Measurements from ENCODE around the gene VILL.
A peak's percentile ranks its signal among the peaks of the same experiment; 100 is the strongest.
"Not testable (repeated sequence)": the region's sequence is repeated elsewhere in the genome, so short reads cannot be mapped to it uniquely, and the experiment has no call there.

The VILL gene

DNA sequence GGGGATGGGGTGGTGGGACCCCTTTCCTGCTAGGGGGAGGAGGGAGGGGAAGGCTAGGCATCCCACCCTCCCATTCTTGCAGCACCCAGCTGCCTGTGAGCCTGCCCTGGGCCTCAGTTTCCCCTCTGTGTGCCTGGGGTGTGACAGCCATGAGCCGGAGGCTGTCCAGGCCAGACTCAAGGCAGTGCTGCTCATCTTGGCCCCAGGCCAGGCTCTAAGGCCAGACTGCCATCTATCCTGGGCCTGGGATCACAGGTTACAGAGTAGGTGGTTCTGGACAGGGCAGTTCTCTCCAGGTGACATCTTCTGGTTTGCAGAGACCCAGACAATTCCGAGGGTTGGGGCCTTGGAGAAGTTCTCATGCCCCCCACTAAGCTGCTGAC is 3.3 kb upstream of the VILL start:
- DNase-seq: peak; percentile 30

GRCh38 chr3:37987751-37988179 is 2.8 kb upstream of the VILL start:
- peak; percentile 12 for DNase-seq

DNA sequence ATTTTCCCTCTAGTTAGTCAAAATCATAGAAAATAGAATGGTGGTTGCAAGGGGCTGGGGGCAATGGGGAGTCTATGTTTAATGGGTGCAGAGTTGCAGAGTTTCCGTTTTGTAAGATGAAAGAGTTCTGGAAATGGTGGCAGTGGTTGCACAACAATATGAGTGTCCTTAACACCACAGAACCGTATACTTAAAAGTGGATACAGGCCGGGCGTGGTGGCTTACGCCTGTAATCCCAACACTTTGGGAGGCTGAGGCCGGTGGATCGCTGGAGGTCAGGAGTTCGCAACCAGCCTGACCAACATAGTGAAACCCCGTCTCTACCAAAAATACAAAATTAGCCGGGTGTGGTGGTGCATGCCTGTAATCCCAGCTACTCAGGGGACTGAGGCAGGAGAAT is 2.2 kb upstream of the VILL start:
- DNase-seq: not testable (repeated sequence)

GRCh38 chr3:37988931-37989525 is 1.6 kb upstream of the VILL start:
- peak; percentile 6 for DNase-seq

- DNase-seq: no peak
Measured at GRCh38 chr3:37989821-37990480, 635 bp upstream of the VILL start.

DNA sequence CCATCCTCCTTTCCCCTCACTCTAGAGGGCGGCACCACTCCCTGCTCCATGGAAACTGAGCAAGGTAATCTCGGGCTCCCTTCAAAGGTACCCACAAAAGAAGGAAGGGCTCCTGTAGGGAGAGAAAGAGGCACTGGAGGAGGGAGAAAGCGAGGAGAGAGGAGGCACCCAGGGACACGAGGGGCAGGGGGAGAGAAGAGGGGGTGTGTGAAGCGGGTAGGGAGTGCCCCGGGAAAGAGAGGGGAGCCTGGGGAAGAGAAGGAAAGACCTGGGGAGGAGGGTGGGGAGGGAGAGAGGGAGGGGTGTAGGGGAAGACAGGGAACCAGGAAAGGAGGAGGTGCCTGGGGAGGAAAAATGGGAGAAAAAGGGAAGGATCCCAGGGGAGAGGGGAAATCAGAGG is 523 bp downstream of the VILL start:
- peak; percentile 6 for DNase-seq

- peak; percentile 20 for DNase-seq
Measured at GRCh38 chr3:37991823-37992222, 1.2 kb downstream of the VILL start.

GRCh38 chr3:37992271-37993066 is 1.9 kb downstream of the VILL start:
- peak; percentile 10 for DNase-seq

DNA sequence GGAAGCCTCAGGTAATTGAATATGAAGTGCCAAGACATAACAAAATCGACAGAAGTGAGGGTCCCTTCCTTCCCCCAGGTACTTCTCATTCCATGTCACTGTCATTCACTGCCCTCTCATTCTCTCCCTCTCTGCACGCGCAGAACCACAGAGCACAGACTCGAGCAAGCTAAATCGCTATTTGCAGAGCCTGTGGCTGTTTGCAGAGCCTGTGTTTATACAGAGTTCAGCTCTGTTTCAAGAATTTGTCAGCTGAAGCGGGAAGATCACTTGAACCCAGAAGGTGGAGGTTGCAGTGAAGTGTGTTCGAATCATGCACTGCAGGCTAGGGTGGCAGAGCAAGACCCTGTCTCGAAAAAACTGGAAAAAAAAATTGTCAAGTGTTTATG is 2.5 kb downstream of the VILL start:
- peak; percentile 16 for DNase-seq

GRCh38 chr3:37993460-37993819 is 2.9 kb downstream of the VILL start:
- DNase-seq: no peak

GRCh38 chr3:37993820-37994638 is 3.4 kb downstream of the VILL start:
- peak; percentile 87 for DNase-seq

- DNase-seq: no peak
Measured at GRCh38 chr3:37994639-37994972, 4.0 kb downstream of the VILL start.

GRCh38 chr3:37995652-37996641 is 5.4 kb downstream of the VILL start:
- DNase-seq: peak; percentile 17

DNA sequence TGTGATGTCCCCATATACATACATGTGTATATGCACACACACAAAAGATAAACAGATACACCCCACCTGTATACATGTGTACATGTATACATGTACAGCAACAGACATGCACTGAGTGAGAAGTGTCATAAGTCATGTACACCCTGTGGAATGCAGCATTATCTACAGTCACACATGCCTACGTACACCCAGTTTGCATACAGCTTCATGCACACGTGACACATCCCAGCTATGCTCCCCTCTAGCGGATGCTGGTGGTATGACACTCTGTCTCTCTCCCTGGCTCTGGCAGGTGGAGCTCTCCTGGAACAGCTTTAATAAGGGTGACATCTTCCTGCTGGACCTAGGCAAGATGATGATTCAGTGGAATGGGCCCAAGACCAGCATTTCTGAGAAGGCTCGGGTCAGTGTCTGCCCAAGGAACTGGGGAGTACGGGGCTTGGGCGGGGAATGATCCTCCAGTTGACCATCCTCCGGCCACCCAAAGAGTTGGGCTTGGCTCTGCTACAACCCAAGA is 6.3 kb downstream of the VILL start:
- DNase-seq: peak; percentile 83

- DNase-seq: no peak
Measured at GRCh38 chr3:37997342-37997741, 6.8 kb downstream of the VILL start.

DNA sequence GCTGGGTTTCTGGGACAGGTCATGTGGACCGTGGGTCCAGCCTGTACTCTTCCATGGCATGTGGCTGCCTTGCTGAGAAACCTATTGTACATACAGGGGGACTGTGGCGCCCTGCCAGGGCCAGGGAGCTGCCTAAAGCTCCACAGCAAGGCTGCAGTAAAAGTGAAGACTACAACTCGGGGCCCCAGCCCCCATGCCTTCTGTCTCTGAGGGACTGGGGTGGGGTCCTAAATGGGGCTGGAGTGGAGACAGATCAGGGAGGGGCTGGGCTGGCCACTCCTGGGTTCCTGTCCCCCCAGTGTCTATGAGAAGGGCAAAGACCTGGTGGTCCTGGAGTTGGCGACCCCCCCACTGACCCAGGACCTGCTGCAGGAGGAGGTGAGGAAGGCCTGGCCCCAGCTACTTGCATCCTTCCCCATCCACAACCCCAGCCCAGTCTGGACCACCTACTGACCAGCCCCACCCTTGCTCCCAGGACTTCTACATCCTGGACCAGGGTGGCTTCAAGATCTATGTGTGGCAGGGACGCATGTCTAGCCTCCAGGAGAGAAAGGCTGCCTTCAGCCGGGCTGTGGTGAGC is 7.3 kb downstream of the VILL start:
- DNase-seq: peak; percentile 40

- peak; percentile 16 for DNase-seq
Measured at GRCh38 chr3:37999836-38000235, 9.2 kb downstream of the VILL start.

DNA sequence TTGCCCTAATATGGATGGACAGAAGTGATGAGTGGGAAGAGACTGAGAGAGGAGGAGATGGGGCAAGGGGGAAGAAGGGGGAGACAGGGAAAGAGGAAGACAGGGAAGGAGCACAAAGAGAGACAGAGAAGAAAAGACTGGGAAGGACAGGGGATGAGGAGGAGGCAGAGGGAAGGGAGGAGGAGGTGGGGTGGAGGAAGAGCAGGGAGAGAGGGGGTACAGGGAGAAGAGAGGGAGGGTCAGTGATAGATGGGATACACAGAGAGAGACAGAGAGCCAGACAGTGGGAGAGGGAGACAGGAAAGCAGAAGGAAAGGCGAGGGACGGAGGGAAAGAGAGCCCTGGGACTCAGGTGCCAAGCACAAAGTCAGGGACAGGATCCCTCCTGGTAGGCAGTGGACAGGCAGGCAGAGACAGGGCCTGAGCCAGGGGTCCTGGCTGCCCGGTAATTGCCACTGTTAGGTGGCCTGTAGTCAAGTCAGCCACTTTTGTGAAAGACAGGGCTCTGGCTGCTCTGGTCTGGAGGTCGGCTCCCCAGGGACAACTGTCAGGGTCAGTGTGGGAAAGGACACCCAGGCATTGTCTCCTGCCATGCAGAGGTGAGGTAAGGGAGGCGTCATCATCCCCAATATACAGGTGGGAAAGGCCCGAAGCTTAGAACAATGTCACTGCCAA is 9.8 kb downstream of the VILL start:
- peak; percentile 13 for DNase-seq

- peak; percentile 17 for DNase-seq
Measured at GRCh38 chr3:38000965-38001455, 10.4 kb downstream of the VILL start.

GRCh38 chr3:38001456-38002081 is 11.0 kb downstream of the VILL start:
- DNase-seq: peak; percentile 21
